ENCODE data around the gene ATM.

GRCh38 chr11:108388576-108388975, 165.7 kb downstream of the ATM start:
- no peak for TF ChIP-seq CTCF (conservative IDR thresholded peaks at IDR 0.05; ENCODE audit: low read depth, low read length)
- TF ChIP-seq EZH2 (IDR thresholded peaks at IDR 0.05; ENCODE audit: borderline replicate concordance, low read depth, low read length, poor library complexity, severe bottlenecking): no peak

All from A673 (cell line).